Tibial nerve (tissue), 3 donors: ENCODE results near the gene IMP3.

Source experiments
- CTCF ChIP-seq, 5 experiments: fragments of 200-600 bp in 3 of 5; fragments of 450-650 bp in 2 of 5; sonication (generic) in 3 of 5; IDR thresholded peaks; one replicate each; pipeline ENCODE4 v1.5.1; 2016 to 2019; ENCODE audit warnings: antibody characterized with exemption in 5 of 5, mild to moderate bottlenecking in 3 of 5, moderate library complexity in 2 of 5
- POLR2A ChIP-seq, 2 donors: fragments of 450-650 bp; IDR thresholded peaks; one replicate each; pipeline ENCODE4 v1.6.1; 2017; ENCODE audit warnings: antibody characterized with exemption in 2 of 2, mild to moderate bottlenecking in 2 of 2, moderate library complexity in 2 of 2

DNA sequence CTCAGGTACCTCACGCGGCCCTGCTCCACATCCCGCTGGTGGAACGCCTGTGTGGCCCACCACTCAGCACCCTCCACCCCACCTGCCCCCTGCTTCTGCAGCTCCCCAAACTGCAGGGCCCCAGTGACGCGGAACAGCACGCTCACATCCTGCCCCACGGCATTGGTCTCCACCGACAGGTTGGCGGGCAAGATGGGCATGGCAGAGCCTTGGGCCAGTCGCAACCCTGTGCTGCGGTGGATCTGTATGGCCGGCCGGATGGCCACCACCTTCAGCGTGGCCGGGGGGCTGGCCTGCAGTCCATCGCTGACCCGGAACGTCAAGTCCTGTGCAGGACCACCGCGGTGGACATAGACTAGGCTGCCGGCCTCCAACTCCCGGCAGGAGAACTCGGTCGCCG is 48.8 kb upstream of the IMP3 start:
- TF ChIP-seq CTCF (IDR thresholded peaks at IDR 0.05) (no peak), POLR2A (IDR thresholded peaks at IDR 0.05) (no peak)
